B cell (primary cell): ENCODE data around the gene MRPL19.

Experiments
- EZH2 ChIP-seq: IDR thresholded peaks from 2 replicates; pipeline ENCODE4 v1.6.1; 2012; ENCODE audit warnings: borderline replicate concordance, low read depth, mild to moderate bottlenecking, moderate library complexity, low read length; ENCODE audit not compliant: insufficient read depth, poor library complexity, severe bottlenecking
- TF ChIP-seq, protein P1 (sequence below): fragments of 200-600 bp; IDR thresholded peaks from one replicate; pipeline ENCODE4 v1.8.0; 2022; ENCODE audit warnings: antibody characterized with exemption, mild to moderate bottlenecking

DNA sequence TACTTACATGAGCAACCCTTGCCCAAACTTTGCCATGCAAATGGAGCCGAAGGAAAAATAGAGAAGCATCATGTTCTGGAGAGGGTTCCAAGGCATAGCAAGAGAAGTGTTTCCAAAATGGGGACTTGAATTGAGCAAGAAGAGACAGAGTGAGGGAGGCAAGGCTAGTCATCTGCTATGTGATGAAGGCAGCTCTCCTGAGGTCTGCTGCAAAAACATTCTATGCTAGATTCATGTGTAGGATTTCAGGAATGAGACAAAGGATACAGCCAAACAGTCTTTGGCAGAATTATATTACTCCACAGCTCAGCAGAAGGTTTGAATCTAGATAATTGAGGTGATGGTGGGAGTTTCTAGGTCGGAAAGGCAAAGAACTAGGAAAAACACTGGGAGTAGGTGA, 24.1 kb upstream of the MRPL19 start:
- TF ChIP-seq, protein P1, sequence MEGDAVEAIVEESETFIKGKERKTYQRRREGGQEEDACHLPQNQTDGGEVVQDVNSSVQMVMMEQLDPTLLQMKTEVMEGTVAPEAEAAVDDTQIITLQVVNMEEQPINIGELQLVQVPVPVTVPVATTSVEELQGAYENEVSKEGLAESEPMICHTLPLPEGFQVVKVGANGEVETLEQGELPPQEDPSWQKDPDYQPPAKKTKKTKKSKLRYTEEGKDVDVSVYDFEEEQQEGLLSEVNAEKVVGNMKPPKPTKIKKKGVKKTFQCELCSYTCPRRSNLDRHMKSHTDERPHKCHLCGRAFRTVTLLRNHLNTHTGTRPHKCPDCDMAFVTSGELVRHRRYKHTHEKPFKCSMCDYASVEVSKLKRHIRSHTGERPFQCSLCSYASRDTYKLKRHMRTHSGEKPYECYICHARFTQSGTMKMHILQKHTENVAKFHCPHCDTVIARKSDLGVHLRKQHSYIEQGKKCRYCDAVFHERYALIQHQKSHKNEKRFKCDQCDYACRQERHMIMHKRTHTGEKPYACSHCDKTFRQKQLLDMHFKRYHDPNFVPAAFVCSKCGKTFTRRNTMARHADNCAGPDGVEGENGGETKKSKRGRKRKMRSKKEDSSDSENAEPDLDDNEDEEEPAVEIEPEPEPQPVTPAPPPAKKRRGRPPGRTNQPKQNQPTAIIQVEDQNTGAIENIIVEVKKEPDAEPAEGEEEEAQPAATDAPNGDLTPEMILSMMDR, result no peak
- no peak for TF ChIP-seq EZH2
